ENCODE measurements around the gene SCAI. TPM values are rescaled to one million over a fixed set of nuclear protein-coding genes. Genes with fewer than 3 reads are reported as not detected.

The SCAI gene
- total and polyA plus RNA-seq, 9 of the 15 experiments (the other 6 are each of a cell fraction or from before 2014, with no cell fraction given), result 0.70 to 12.4 (median 4.2) TPM

DNA sequence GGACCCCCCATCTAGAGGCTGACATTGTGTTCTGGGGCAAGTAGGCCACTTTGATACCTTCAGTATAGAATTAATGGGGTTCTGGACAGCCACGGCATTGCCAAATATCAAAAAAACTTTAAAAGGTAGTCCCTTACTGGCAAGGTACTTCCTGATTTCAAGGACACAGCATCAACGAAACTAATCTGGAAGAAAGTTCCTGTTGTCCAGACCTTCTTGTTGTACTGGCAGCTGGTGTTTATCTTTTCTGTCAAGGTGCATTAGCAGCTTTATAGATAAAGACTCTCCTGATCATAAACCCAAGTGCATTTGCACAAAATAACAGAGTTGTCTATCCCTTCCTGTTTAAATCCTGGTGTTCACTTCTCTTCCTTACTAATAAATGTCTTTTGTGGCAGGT is 178.7 kb downstream of the SCAI start (continued):
- TF ChIP-seq ZC3H4 (CRISPR knock-in tag; IDR thresholded peaks at IDR 0.05; ENCODE audit: borderline replicate concordance) (no peak), TAL1 (IDR thresholded peaks at IDR 0.05) (peak; percentile 96), ZNF780A (CRISPR knock-in tag; IDR thresholded peaks at IDR 0.05) (no peak), DPF2 (IDR thresholded peaks at IDR 0.05) (peak; percentile 95), ZNF140 (CRISPR knock-in tag; IDR thresholded peaks at IDR 0.05) (no peak), ZC3H11A (IDR thresholded peaks at IDR 0.05; ENCODE audit: low read depth, low read length) (no peak), MAZ (CRISPR knock-in tag; conservative IDR thresholded peaks at IDR 0.05 in 1 of 2, IDR thresholded peaks at IDR 0.05 in 1 of 2) (peak in 1 of 2 experiments; percentile 51; a peak in 2 of 4 replicates), POLR2AphosphoS2 (IDR thresholded peaks at IDR 0.05; ENCODE audit: low read length) (no peak), NRF1 (conservative IDR thresholded peaks at IDR 0.05 in 1 of 2, IDR thresholded peaks at IDR 0.05 in 1 of 2) (0 out of 4 replicates have a peak, but pooled peaks of 1 of the 2 experiments have one; percentile 7), ZNF146 (CRISPR knock-in tag; IDR thresholded peaks at IDR 0.05; ENCODE audit: unreplicated experiment) (no peak), RB1 (IDR thresholded peaks at IDR 0.05; ENCODE audit: low read depth) (no peak), ELF1 (tag; IDR thresholded peaks at IDR 0.05) (0 out of 2 replicates have a peak, but pooled peaks have one; percentile 39), SMARCB1 (IDR thresholded peaks at IDR 0.05; ENCODE audit: insufficient read length, low read depth) (no peak), TBL1XR1 (IDR thresholded peaks at IDR 0.05; ENCODE audit: low read length in 2 of 2) (peak in 1 of 2 experiments; percentile 75; a peak in 2 of 4 replicates), YY1 (IDR thresholded peaks at IDR 0.05; ENCODE audit: borderline replicate concordance in 1 of 3, control insufficient read depth in 1 of 3, extremely low read depth in 1 of 3, insufficient read depth in 3 of 3, insufficient read length in 1 of 3, insufficient replicate concordance in 2 of 3, low read depth in 1 of 3, low read length in 2 of 3) (no peak), EP400 (IDR thresholded peaks at IDR 0.05) (peak; percentile 33; the same call in 1 of the 2 replicates), SMARCE1 (IDR thresholded peaks at IDR 0.05) (peak; percentile 86), PYGO2 (tag; IDR thresholded peaks at IDR 0.05) (peak; percentile 64; the same call in 1 of the 2 replicates), CBX1 (IDR thresholded peaks at IDR 0.05; ENCODE audit: low read depth) (no peak), RUNX1 (IDR thresholded peaks at IDR 0.05; ENCODE audit: low read depth) (no peak), FOXM1 (IDR thresholded peaks at IDR 0.05; ENCODE audit: low read depth) (peak; percentile 87), FOXM1 (CRISPR knock-in tag; IDR thresholded peaks at IDR 0.05; ENCODE audit: low read depth) (no peak), ESRRA (IDR thresholded peaks at IDR 0.05; ENCODE audit: borderline replicate concordance, low read depth) (peak; percentile 88)
- TF ChIP-seq, protein P1, sequence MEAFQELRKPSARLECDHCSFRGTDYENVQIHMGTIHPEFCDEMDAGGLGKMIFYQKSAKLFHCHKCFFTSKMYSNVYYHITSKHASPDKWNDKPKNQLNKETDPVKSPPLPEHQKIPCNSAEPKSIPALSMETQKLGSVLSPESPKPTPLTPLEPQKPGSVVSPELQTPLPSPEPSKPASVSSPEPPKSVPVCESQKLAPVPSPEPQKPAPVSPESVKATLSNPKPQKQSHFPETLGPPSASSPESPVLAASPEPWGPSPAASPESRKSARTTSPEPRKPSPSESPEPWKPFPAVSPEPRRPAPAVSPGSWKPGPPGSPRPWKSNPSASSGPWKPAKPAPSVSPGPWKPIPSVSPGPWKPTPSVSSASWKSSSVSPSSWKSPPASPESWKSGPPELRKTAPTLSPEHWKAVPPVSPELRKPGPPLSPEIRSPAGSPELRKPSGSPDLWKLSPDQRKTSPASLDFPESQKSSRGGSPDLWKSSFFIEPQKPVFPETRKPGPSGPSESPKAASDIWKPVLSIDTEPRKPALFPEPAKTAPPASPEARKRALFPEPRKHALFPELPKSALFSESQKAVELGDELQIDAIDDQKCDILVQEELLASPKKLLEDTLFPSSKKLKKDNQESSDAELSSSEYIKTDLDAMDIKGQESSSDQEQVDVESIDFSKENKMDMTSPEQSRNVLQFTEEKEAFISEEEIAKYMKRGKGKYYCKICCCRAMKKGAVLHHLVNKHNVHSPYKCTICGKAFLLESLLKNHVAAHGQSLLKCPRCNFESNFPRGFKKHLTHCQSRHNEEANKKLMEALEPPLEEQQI (IDR thresholded peaks at IDR 0.05), result no peak
- TF ChIP-seq, protein P2, sequence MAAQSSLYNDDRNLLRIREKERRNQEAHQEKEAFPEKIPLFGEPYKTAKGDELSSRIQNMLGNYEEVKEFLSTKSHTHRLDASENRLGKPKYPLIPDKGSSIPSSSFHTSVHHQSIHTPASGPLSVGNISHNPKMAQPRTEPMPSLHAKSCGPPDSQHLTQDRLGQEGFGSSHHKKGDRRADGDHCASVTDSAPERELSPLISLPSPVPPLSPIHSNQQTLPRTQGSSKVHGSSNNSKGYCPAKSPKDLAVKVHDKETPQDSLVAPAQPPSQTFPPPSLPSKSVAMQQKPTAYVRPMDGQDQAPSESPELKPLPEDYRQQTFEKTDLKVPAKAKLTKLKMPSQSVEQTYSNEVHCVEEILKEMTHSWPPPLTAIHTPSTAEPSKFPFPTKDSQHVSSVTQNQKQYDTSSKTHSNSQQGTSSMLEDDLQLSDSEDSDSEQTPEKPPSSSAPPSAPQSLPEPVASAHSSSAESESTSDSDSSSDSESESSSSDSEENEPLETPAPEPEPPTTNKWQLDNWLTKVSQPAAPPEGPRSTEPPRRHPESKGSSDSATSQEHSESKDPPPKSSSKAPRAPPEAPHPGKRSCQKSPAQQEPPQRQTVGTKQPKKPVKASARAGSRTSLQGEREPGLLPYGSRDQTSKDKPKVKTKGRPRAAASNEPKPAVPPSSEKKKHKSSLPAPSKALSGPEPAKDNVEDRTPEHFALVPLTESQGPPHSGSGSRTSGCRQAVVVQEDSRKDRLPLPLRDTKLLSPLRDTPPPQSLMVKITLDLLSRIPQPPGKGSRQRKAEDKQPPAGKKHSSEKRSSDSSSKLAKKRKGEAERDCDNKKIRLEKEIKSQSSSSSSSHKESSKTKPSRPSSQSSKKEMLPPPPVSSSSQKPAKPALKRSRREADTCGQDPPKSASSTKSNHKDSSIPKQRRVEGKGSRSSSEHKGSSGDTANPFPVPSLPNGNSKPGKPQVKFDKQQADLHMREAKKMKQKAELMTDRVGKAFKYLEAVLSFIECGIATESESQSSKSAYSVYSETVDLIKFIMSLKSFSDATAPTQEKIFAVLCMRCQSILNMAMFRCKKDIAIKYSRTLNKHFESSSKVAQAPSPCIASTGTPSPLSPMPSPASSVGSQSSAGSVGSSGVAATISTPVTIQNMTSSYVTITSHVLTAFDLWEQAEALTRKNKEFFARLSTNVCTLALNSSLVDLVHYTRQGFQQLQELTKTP (IDR thresholded peaks at IDR 0.05; ENCODE audit: low read depth in 1 of 2, partially characterized antibody in 2 of 2), result peak in 1 of 2 experiments; percentile 44

Data from K562 (cell line).